NCI-H82 treated with DMSO at 0.1 percent for 48 hours (cell line): ENCODE results near the gene BMPR2.
A peak's percentile ranks its signal among the peaks of the same experiment; 100 is the strongest.
"Not testable (repeated sequence)": the region's sequence is repeated elsewhere in the genome, so short reads cannot be mapped to it uniquely, and the experiment has no call there.

Experiments used
- DNase-seq: peaks from one replicate; lab custom pipeline; 2025; ENCODE audit not compliant: unreplicated experiment; lab: John Stamatoyannopoulos, UW

BMPR2 gene

DNA sequence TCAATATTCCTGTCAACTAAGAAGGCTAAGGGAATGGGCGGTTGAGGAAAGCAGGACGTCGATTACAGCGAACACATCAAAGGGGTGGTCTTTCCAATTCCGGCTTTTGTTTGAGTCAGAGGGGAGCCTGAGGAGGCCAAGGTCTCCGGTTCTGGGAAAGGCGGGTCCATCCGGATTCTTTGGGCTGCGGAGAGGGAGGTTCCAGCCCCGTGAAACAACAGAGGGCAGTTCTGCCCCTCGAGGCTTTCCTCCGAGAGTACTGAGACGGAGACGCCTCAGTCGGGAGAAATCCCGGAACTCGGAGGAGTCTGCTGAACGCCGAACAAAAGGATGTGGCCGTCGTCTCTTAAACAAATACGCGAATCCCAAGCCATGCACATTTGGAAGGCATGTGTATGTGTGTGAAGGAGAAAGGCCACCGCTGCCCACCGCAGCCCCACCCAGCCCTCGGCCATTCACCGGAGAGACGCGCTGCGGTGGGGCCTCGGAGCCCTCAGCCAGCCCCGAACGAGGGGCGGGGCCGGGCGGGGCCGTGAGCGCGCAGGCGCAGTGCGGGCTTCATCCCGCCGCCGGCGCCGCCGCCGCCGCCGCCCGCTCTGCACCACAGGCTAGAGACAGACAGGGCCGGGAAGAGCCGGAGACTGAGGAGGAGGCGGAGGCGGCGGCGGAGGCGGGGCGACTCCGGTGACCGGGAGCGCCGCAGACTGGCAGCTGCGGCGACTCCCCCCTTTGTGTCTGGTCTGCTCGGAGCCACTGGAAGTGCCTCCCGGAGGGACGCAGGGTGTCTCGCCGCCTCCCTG is at the start of gene BMPR2:
Gene BMPR2 (plus strand): TSS at position 719 of the 800 bp plus-strand sequence. CDS start 1,148 bp downstream, outside the sequence.
- DNase-seq: peak; percentile 90

DNA sequence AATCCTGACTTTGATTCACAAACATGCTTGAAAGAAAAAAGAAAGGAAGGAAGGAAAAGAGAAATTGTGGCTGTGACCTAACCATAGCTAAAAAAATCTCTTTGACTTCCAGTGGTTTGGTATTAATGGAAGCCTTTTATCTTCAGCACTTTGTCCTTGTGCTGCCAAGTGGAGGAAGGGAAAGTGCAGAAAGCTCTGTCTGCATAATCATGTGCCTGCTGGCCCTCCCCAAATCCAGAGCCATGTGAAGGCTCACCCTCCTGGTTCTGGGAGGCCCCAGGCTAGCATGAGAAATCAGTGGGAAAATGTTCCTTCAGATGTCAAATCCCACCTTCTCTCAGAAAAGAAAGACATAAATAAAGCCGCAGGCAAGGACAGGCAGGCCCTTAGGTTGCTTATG is 48.3 kb upstream of the BMPR2 start:
- DNase-seq: no peak

DNA sequence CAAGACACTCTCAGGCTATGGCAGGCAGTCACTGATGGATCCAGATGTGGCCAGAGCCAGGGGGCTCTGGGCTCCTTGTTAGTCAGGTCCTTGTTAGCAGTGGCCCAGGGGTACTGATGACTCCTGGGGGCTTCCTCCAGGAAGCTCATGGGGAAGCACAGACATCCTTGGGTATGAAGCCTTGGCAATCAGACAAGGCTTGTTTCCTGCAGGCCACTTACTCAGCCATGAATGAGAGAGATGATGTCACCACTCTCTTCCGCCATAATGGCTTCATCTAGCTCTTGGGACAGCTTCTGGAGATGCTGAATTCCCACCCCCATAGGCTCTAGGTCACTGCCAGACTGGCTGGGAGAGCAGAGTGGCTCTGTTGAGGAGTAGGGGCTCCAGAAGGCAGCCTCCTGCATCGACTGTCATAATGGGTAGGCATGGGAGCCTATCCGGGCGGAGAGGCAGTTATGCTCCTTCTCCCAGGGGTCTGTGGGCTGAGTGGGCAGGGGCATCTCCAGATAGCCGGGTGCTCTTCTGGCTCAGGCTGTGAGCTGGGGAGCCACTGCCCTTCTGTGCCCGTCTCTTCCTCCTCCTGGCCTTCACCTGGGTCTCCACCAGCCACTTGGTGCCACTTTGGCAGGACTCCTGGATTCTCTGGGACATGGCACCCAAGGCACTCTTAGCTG is 40.2 kb upstream of the BMPR2 start:
- no peak for DNase-seq

DNA sequence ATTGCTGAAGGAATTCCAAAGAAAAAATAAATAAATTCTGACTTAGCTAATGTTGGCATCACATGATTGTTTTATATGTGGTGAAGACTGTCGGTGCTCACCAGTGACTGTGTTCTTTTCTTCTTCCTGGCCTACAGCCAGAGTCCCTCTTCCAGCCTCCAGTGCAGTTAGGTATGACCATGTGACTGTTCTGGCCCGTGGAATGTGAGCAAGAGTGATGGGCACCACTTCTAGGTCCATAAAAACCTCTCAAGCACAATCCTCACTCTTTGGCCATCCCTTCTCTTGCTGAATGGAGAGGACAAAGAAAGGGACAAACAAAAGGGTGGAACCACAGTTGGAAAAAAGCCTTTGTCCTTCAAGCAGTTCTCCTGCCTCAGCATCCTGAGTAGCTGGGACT is 39.0 kb upstream of the BMPR2 start:
- no peak for DNase-seq

DNA sequence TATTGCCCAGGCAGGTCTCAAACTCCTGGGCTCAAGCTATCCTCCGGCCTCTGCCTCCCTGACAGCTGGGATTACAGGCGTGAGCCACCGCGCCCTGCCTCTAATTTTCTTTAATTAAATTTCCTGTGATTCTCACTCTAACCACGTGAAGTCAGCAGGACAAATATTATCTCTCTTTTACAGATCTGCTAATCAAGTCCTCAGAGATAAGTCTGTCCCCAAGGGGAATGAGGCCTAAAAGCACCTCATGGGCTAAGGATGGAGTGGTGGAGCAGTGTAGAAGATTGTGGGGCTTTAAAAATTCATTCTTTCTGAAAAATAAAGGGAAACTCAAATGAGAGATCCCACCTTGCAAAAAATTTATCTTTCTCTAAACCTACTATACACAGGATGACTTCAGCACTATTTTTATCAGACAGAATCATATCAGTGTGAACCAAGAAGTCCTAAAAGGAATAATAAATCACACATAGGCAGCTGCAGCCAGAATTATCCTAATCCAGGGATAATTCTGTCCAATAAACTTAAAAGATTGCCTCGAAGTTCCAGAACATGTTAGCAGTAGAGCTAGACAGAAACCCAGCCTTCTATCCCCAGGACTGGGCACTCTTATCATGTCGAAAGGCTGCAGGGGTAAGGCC is 38.3 kb upstream of the BMPR2 start:
- peak; percentile 69 for DNase-seq

DNA sequence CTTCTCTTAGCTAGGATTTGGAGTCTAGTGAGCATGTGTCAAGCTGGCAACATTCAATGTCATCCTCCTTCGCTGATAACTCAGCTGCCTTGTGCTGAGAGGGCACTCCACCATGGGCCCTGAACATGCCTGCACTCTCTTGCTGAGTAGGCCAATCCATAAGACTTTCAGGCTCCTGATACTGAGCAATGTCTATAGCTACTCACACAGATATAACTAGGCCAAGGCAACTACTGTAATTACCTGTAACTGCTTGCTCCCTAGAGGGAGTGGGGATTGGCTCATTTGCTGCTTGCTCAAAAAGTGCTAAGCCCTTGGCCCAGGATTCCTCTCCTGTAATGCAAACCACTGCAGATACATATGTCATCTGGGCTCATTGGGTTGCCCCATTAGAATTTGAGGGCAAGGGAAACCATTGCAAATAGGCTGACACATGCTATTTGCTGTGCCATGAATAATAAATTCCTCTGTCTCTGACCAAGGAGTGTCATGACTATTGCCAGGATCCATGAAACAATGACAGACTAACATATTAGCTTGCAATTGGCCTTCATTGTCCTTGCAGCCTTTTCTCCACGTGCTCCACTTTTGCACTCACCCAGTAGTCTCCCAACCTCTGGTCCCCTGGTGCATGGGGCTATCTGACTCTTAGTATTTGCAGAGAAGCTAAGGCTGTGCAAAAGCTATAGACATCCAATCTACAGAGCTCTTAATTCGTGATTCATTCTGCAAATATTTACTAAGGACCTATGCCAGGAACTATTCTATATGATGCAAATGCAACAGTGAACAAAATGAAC is 36.9 kb upstream of the BMPR2 start:
- DNase-seq: no peak

DNA sequence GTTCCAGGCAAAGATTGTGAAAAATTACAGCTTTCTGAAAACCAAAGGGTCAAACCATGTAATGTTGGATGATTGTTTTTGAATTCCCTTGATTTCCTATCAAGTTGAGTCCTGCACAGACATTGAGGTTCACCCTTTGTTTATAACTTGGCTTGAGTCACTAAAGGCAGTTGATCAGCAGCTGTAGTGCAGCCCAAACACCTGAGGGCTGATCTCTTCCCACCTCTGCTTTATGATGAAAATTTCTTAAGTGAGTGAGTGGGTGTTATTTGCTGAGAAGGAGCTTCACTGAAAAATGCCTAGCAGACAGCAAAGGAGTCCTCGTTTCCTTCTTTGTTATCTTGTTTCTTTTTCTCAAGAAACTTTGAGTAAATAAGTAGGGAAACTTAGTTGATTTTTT is 31.9 kb upstream of the BMPR2 start:
- no peak for DNase-seq

DNA sequence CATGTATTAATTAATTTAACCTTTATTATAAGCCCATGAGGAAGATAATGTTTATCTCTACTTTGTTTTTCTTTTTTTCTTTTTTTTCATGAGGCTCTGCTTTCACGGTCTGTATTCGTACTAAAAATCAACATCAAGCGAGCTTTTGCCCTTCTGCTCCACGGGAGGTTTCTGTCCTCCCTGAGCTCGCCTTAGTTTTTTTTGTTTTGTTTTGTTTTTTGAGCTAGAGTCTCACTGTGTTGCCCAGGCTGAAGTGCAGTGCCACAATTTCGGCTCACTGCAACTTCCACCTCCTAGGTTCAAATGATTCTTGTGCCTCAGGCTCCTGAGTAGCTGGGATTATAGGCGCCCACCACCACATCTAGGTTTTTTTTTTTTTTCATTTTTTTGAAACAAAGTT is 29.9 kb upstream of the BMPR2 start:
- DNase-seq: no peak

DNA sequence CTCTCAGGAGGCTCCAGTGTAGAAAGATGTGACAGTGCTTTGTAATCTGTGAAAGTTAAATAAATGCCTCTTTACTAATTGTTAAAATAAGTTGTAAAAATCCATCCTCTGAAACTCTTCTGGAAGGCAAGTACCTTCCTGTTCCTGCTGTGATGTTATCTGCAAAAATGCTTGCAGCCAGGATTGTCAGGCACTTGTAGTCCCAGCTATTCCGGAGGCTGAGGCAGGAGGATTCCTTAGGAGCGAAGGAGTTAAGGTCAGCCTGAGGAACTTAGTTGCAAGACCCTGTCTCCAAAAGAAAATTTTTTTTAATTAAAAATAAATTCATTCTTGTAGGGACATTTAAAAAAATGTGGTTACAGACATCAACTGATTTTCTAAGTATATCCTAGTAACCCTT is 22.7 kb upstream of the BMPR2 start:
- no peak for DNase-seq

DNA sequence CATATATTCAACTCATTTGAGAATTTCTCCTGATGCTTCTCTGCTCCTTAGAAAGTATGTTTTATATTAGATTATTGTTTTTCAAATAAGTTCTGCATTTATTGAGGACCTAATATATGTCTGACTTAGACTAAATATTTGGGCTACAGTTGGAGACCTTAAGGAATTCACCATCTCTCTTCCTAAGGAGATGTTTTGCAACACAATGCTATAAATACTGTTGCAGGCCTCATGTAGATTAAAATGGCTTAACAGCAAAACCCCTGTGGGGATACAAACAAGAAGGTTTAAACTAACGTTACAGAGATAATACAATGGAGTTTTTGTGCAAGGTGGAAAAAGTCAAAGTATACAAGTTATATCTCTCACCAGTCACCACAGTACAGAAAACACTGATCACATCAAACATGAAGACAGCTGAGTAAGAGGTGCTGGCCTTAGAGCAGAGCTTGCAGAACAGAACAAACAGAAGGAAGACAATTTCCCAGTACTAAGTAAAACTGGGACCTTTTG is 20.1 kb upstream of the BMPR2 start:
- DNase-seq: no peak

DNA sequence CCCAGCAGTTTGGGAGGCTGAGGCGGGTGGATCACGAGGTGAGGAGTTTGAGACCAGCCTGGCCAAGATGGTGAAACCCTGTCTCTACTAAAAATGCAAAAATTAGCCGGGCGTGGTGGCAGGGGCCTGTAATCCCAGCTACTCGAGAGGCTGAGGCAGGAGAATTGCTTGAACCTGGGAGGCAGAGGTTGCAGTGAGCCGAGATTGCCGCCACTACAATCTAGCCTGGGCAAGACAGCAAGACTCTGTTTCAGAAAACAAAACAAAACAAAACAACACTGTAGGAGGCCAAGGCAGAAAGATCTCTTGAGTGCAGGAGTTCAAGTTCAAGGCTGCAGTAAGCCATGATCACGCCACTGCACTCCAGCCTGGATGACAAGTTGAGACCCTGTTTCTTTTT is 17.2 kb upstream of the BMPR2 start:
- not testable (repeated sequence) for DNase-seq

DNA sequence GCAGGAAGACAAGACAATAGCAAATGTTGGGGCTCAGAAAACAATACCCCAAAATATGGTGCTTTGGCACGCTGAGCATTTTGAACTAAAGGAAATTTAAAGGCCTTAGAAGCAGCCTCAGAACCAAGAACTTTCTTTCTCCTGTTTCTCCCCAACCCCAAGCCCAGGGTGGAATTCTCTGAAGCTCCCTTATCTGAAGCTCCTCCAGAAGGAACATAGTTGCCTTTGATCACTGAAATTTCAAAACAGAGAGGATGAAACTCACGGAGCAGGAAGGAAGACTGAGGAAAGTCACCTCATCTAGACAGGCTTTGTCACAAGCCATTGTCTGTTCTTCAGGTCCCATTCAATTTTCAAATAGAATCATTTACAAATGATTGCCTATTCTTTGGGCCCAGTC is 15.5 kb upstream of the BMPR2 start:
- DNase-seq: no peak

DNA sequence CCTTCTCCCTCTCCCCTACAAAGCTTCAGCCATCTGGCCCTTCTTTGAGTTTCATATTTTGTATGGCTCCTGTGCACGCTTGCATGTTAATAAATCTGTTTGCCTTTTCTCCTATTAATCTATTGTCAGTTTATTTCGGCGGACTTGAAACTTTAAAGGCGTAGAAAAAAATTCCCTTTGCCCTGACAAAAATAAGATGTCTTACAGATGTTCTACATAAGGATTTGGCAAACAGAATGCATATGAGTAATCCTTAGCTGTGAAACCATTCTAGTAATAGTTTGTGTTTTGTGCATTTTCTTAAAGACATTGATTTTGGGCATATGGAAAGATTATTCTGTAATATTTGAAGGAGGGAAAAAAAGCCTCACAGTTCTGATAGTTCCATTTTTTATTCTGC is 15.0 kb upstream of the BMPR2 start:
- no peak for DNase-seq

DNA sequence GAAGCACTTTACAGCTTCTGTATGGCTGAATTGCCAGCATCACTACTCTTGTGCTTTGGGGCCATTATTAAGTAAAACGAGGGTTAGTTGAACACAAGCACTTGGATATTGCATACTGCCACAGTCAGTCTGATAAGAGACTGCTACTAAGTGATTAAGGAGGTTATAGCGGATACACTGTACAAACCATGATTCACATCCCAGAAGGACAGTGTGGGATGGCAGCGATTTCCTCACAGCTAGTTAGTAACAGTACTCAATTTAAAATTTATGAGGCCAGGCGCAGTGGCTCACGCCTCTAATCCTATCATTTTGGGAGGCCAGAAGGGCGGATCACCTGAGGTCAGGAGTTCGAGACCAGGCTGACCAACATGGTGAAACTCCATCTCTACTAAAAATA is 2.6 kb upstream of the BMPR2 start:
- no peak for DNase-seq

DNA sequence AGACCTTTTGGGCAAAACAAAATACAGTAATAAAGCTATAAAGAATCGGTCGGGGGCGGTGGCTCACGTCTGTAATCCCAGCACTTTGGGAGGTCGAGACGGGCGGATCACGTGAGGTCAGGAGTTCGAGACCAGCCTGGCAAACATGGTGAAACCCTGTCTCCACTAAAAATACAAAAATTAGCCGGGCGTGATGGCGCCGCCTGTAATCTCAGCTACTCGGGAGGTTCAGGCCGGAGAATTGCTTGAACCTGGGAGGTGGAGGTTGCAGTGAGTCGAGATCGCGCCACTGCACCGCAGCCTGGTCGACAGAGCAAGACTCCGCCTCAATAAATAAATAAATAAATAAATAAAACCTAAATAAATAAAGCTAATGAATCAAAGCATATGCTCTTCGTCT is 1.7 kb upstream of the BMPR2 start:
- DNase-seq: not testable (repeated sequence)

DNA sequence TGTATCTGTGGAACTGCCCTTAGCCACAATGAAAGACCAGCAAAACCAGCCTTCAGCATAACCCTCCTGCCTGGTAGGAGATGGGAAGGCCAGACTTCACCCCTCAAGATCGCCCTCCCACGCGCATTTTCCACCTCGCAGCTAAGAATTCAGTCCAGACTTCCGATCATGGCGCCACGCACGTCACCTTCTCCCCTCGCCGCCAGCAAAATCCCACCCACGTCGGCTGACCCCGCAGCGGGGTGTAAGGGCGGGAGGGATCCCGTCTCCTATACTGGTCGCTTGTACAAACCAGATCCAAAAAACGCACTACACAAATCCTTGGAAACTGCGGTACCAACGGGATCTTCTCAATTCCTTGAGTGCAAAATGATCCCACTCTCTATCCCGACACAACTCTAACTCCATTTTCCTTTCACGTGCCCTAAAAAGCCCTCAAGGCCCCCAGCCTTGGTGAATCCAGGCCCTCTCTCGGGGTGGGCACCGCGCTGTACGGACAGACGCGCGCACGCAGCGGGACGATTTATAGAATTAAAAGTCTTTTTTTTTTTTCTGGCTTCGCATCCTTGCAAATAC is 1.0 kb upstream of the BMPR2 start:
- DNase-seq: peak; percentile 49

DNA sequence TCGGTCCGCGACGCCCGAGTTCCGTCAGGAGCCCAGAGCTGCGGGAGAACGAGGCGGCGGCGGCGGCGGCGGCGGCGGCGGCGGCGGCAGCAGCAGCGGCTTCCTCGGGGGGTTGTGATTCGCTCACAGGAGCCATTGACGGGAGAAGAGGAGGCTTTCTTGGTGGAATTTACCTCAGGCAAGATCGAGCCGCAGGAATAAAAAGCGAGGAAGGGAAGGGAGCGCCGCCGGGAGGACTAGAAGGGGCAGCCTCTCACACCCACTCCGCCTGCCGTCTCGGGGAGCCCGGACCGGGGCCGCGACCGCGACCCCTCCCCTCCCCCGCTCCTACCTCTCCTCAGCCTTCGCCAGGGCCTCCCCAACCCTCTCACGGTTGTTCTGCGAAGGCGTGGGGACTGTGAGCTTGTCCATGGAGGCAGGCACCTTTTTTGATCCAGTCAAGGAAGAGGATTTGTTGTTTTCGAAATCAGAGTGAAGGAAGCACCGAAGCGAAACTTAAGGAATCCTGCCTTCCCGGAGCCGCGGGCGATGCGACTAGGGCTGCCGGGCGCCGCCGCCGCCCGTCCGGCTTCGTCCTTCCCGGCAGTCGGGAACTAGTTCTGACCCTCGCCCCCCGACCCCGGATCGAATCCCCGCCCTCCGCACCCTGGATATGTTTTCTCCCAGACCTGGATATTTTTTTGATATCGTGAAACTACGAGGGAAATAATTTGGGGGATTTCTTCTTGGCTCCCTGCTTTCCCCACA is 506 bp downstream of the BMPR2 start:
- no peak for DNase-seq

DNA sequence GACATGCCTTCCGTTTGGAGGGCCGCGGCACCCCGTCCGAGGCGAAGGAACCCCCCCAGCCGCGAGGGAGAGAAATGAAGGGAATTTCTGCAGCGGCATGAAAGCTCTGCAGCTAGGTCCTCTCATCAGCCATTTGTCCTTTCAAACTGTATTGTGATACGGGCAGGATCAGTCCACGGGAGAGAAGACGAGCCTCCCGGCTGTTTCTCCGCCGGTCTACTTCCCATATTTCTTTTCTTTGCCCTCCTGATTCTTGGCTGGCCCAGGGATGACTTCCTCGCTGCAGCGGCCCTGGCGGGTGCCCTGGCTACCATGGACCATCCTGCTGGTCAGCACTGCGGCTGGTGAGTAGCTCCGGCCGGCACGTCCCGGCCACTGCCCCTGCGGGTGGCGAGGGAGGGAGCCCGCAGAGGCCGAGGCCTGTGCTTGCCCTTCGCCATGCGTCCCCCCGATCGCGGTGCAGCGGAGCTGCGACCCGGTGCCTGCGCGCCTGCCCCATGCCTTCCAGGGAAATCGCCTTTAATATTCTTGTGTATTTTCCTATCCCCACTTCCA is 1.2 kb downstream of the BMPR2 start:
- DNase-seq: no peak

DNA sequence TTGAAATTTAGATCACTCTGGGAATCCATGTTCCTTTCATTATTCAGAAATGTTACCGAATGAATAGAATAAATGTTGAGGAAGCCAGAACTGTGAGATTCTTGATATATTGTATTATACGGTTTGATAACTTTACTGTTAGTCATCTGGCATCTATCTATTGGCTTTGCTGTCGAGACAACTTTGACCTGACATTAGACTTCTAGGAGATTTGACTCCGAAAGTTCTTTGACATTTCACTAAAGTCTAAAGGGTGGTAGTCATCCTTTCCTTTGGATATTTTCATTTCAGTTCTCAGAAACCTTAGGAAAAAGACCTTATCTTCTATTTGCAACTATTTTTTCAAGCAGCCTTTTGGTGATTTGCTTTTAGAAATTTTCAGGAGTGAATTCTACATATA is 1.9 kb downstream of the BMPR2 start:
- DNase-seq: no peak
